ENCODE measurements around the gene MRFAP1L1. TPM values are rescaled to one million over a fixed set of nuclear protein-coding genes. Genes with fewer than 3 reads are reported as not detected.

Gene MRFAP1L1
- total RNA-seq, 4 donors from 2014 or later: 38.2 to 54.2 (median 44.6) TPM

GRCh38 chr4:6706173-6706572 lies 3.5 kb downstream of the MRFAP1L1 start:
- no peak for TF ChIP-seq CTCF (IDR thresholded peaks at IDR 0.05; ENCODE audit: low read depth)

- no peak for TF ChIP-seq CTCF (IDR thresholded peaks at IDR 0.05; ENCODE audit: low read depth)
Measured at GRCh38 chr4:6705646-6706045, 4.0 kb downstream of the MRFAP1L1 start.

- no peak for TF ChIP-seq CTCF (IDR thresholded peaks at IDR 0.05; ENCODE audit: low read depth)
Measured at GRCh38 chr4:6703786-6704185, 5.9 kb downstream of the MRFAP1L1 start.

DNA sequence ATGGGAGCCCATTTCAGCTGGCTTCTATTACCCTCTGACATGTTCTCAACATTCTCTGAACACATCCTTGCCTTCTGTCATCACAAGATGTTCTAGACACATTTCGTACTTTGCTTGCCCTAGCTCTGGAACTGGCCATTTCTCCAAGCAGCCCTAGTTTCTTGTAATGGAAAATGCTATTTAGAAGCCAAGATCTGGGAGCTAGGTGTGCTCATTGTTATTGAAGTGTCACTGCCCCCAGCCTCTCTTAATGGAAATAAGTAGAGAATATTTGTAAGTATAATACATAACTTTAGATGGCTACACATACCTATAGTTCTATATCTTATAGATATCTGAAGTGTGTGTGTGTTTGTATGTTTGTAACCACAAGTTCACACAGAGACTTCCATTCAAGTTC lies 6.9 kb downstream of the MRFAP1L1 start:
- TF ChIP-seq CTCF (IDR thresholded peaks at IDR 0.05; ENCODE audit: low read depth): no peak

GRCh38 chr4:6701371-6701770 lies 8.3 kb downstream of the MRFAP1L1 start:
- no peak for TF ChIP-seq CTCF (IDR thresholded peaks at IDR 0.05; ENCODE audit: low read depth)

DNA sequence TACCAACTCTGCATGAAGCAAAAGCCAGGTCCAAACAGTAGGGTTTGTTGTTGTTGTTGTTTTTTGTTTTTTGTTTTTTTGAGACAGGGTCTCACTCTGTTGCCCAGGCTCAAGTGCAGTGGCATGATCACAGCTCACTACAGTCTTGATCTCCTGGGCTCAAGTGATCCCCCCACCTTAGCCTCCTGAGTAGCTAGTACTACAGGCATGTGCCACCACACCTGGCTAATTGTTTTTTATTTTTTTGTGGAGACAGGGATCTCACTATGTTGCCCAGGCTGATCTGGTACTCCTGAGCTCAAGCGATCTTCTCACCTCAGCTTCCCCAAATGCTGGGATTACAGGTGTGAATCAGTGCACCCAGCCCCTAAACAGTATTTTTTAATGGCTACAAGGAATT lies 9.8 kb downstream of the MRFAP1L1 start:
- TF ChIP-seq CTCF (IDR thresholded peaks at IDR 0.05; ENCODE audit: low read depth): no peak

DNA sequence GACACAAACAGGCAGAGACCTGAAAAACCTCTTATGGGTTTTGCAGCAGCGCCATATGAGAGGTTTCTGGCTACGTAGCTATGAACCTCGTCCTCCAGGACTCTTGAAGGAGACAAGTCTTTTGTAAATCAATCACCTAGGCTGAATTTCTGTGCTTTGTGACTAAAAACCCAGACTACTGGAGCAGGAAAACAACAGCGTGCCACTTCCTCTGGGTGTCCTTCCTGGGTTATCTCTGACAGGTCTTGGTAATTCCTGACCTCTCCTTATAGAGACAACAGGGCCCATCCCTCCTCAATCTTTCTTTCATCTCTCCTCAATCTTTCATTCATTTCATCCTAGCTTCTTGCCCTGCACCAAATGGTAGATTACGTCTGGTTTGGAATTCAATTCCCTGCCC lies 10.3 kb downstream of the MRFAP1L1 start:
- no peak for TF ChIP-seq CTCF (IDR thresholded peaks at IDR 0.05; ENCODE audit: low read depth)

All from subcutaneous adipose tissue (tissue), 4 donors.